HG03521 (cell line): ENCODE data around the gene PKN1.
"Not testable (repeated sequence)": the region's sequence is repeated elsewhere in the genome, so short reads cannot be mapped to it uniquely, and the experiment has no call there.

Experiments used
- ATAC-seq: cut with Tn5 transposase; IDR thresholded peaks from one replicate; pipeline ENCODE4 v1.9.1; 2021; ENCODE audit warnings: mild to moderate bottlenecking, moderate library complexity; ENCODE audit not compliant: unreplicated experiment

Gene PKN1

GRCh38 chr19:14460935-14461334 is 27.8 kb downstream of the PKN1 start:
- ATAC-seq = no peak

GRCh38 chr19:14462401-14462800 is 29.3 kb downstream of the PKN1 start:
- not testable (repeated sequence) for ATAC-seq

GRCh38 chr19:14463747-14464146 is 30.6 kb downstream of the PKN1 start:
- ATAC-seq = no peak

- no peak for ATAC-seq
These were observed 34.3 kb downstream of the PKN1 start for GRCh38 chr19:14467391-14467790.

- ATAC-seq = no peak
These were observed 34.7 kb downstream of the PKN1 start for GRCh38 chr19:14467816-14468215.

- ATAC-seq = no peak
These were observed 37.1 kb downstream of the PKN1 start for GRCh38 chr19:14470031-14470876.

- no peak for ATAC-seq
These were observed 38.5 kb downstream of the PKN1 start for GRCh38 chr19:14471436-14472187.

- ATAC-seq = no peak
These were observed 39.3 kb downstream of the PKN1 start for GRCh38 chr19:14472202-14472938.

- ATAC-seq = no peak
These were observed 40.2 kb downstream of the PKN1 start for GRCh38 chr19:14473073-14473977.

GRCh38 chr19:14473978-14474578 is 41.0 kb downstream of the PKN1 start:
- no peak for ATAC-seq

GRCh38 chr19:14474827-14475226 is 41.7 kb downstream of the PKN1 start:
- no peak for ATAC-seq

- ATAC-seq = no peak
These were observed 42.4 kb downstream of the PKN1 start, which contains the start of gene PTGER1 for GRCh38 chr19:14475251-14476073. Gene PTGER1 (minus strand): TSS chr19:14475354. CDS start chr19:14474320, 1,034 bp downstream.

- ATAC-seq = no peak
These were observed 43.2 kb downstream of the PKN1 start for GRCh38 chr19:14476327-14476672.

- ATAC-seq = no peak
These were observed 43.7 kb downstream of the PKN1 start for GRCh38 chr19:14476673-14477401.

- no peak for ATAC-seq
These were observed 44.5 kb downstream of the PKN1 start for GRCh38 chr19:14477418-14478112.

- no peak for ATAC-seq
These were observed 45.0 kb downstream of the PKN1 start for GRCh38 chr19:14478113-14478545.

GRCh38 chr19:14479309-14479974 is 46.3 kb downstream of the PKN1 start:
- ATAC-seq = no peak
